ENCODE data around the gene ZNF774. TPM values are rescaled to one million over a fixed set of nuclear protein-coding genes. Genes with fewer than 3 reads are reported as not detected.

ZNF774 gene
- total RNA-seq, 2 experiments from 2014 or later = 1.5 to 2.0 TPM

GRCh38 chr15:90320885-90321278, 31.2 kb upstream of the ZNF774 start:
- intact Hi-C loops (cut with DNase I, micrococcal nuclease) = loop anchor here (1.0 to 5.0 kb wide), 6 partner anchors 161 to 566 kb away; no protein-coding TSS in a partner anchor
- Mint-ChIP-seq H3K9me3 (ENCODE audit: low read depth) (no peaks in the 10 kb centered on the region), H3K4me1 (peaks cover 6% of the 10 kb centered on the region), H3K36me3 (ENCODE audit: low read depth) (no peaks in the 10 kb centered on the region), H3K27me3 (no peaks in the 10 kb centered on the region), H3K27ac (no peak overlapping the region), H3K4me3 (no peak overlapping the region)
- no peak for ATAC-seq
- POLR2A ChIA-PET = no interaction called here
- CTCF ChIA-PET = interaction anchor here (0.6 to 7.7 kb wide), 54 partner anchors 10 to 1639 kb away, joined by 3 to 114 read pairs (median 5); partner anchors contain the start of gene UNC45A
- no peak for DNase-seq

- Mint-ChIP-seq H3K9me3 (ENCODE audit: low read depth) (no peaks in the 10 kb centered on the region), H3K4me3 (no peak overlapping the region), H3K27me3 (no peaks in the 10 kb centered on the region), H3K36me3 (ENCODE audit: low read depth) (no peaks in the 10 kb centered on the region), H3K4me1 (peaks cover 6% of the 10 kb centered on the region), H3K27ac (no peak overlapping the region)
- intact Hi-C loops (cut with DNase I, micrococcal nuclease) = loop anchor here (5.0 kb wide), 2 partner anchors 300 to 305 kb away; no protein-coding TSS in a partner anchor
- ChIA-PET CTCF (interaction anchor here (0.7 kb wide), 1 partner anchor 102 kb away, joined by 3 read pairs; no protein-coding TSS in a partner anchor), POLR2A (no interaction called here)
- ATAC-seq (no peak), DNase-seq (no peak)
Measured at GRCh38 chr15:90322538-90322937, 29.5 kb upstream of the ZNF774 start.

- H3K4me1 Mint-ChIP-seq = no peaks in the 10 kb centered on the region
- DNase-seq = no peak
- H3K9me3 Mint-ChIP-seq (ENCODE audit: low read depth) = no peaks in the 10 kb centered on the region
- H3K27me3 Mint-ChIP-seq = no peaks in the 10 kb centered on the region
- no peak for ATAC-seq
- no peak overlapping the region for H3K4me3 Mint-ChIP-seq
- H3K27ac Mint-ChIP-seq = no peak overlapping the region
- ChIA-PET CTCF (interaction anchor here (0.6 to 0.7 kb wide), 3 partner anchors 13 to 306 kb away, joined by 3 read pairs; no protein-coding TSS in a partner anchor), POLR2A (interaction anchor here (0.6 kb wide), 1 partner anchor 165 kb away, joined by 8 read pairs; no protein-coding TSS in a partner anchor)
- intact Hi-C loops (cut with DNase I, micrococcal nuclease) = no loop called here
- no peaks in the 10 kb centered on the region for H3K36me3 Mint-ChIP-seq (ENCODE audit: low read depth)
Measured at GRCh38 chr15:90325726-90326125, 26.4 kb upstream of the ZNF774 start.

GRCh38 chr15:90326441-90326840, 25.6 kb upstream of the ZNF774 start:
- H3K36me3 Mint-ChIP-seq (ENCODE audit: low read depth) = no peaks in the 10 kb centered on the region
- ChIA-PET POLR2A (no interaction called here), CTCF (interaction anchor here (0.6 kb wide), 3 partner anchors 44 to 172 kb away, joined by 3 to 4 read pairs (median 3); no protein-coding TSS in a partner anchor)
- no peaks in the 10 kb centered on the region for H3K9me3 Mint-ChIP-seq (ENCODE audit: low read depth)
- no peaks in the 10 kb centered on the region for H3K27me3 Mint-ChIP-seq
- intact Hi-C loops (cut with DNase I, micrococcal nuclease) = no loop called here
- no peak overlapping the region for H3K27ac Mint-ChIP-seq
- H3K4me3 Mint-ChIP-seq = no peak overlapping the region
- DNase-seq = no peak
- H3K4me1 Mint-ChIP-seq = no peaks in the 10 kb centered on the region
- no peak for ATAC-seq

GRCh38 chr15:90327311-90327710, 24.8 kb upstream of the ZNF774 start:
- ATAC-seq (no peak), DNase-seq (no peak)
- no peaks in the 10 kb centered on the region for H3K9me3 Mint-ChIP-seq (ENCODE audit: low read depth)
- H3K27me3 Mint-ChIP-seq = no peaks in the 10 kb centered on the region
- H3K4me1 Mint-ChIP-seq = no peaks in the 10 kb centered on the region
- ChIA-PET POLR2A (no interaction called here), CTCF (no interaction called here)
- H3K4me3 Mint-ChIP-seq = no peak overlapping the region
- intact Hi-C loops (cut with DNase I, micrococcal nuclease) = no loop called here
- H3K27ac Mint-ChIP-seq = no peak overlapping the region
- no peaks in the 10 kb centered on the region for H3K36me3 Mint-ChIP-seq (ENCODE audit: low read depth)

- Mint-ChIP-seq H3K4me1 (peaks cover 9% of the 10 kb centered on the region), H3K4me3 (no peak overlapping the region), H3K36me3 (ENCODE audit: low read depth) (no peaks in the 10 kb centered on the region), H3K27me3 (no peaks in the 10 kb centered on the region), H3K9me3 (ENCODE audit: low read depth) (no peaks in the 10 kb centered on the region), H3K27ac (no peak overlapping the region)
- ChIA-PET POLR2A (no interaction called here), CTCF (interaction anchor here (0.7 to 1.7 kb wide), 3 partner anchors 14 to 124 kb away, joined by 4 to 6 read pairs (median 4); no protein-coding TSS in a partner anchor)
- intact Hi-C loops (cut with DNase I, micrococcal nuclease) = no loop called here
- ATAC-seq (no peak), DNase-seq (no peak)
Measured at GRCh38 chr15:90334304-90334731, 17.8 kb upstream of the ZNF774 start.

GRCh38 chr15:90336705-90337141, 15.4 kb upstream of the ZNF774 start:
- H3K4me3 Mint-ChIP-seq = no peak overlapping the region
- intact Hi-C loops (cut with DNase I, micrococcal nuclease) = no loop called here
- no peaks in the 10 kb centered on the region for H3K27me3 Mint-ChIP-seq
- ChIA-PET CTCF (interaction anchor here (0.7 to 2.5 kb wide), 6 partner anchors 8 to 549 kb away, joined by 3 to 21 read pairs (median 3); partner anchors contain the start of gene ZNF774), POLR2A (interaction anchor here (0.6 to 1.1 kb wide), 2 partner anchors 9 to 138 kb away, joined by 3 read pairs; no protein-coding TSS in a partner anchor)
- H3K36me3 Mint-ChIP-seq (ENCODE audit: low read depth) = no peaks in the 10 kb centered on the region
- peak; percentile 22 for DNase-seq
- H3K4me1 Mint-ChIP-seq = peaks cover 9% of the 10 kb centered on the region
- H3K27ac Mint-ChIP-seq = no peak overlapping the region
- ATAC-seq = peak; percentile 74
- no peaks in the 10 kb centered on the region for H3K9me3 Mint-ChIP-seq (ENCODE audit: low read depth)

- H3K27ac Mint-ChIP-seq = no peak overlapping the region
- H3K36me3 Mint-ChIP-seq (ENCODE audit: low read depth) = no peaks in the 10 kb centered on the region
- intact Hi-C loops (cut with DNase I, micrococcal nuclease) = no loop called here
- POLR2A ChIA-PET = interaction anchor here (0.6 to 1.1 kb wide), 3 partner anchors 8 to 137 kb away, joined by 3 read pairs; no protein-coding TSS in a partner anchor
- H3K9me3 Mint-ChIP-seq (ENCODE audit: low read depth) = no peaks in the 10 kb centered on the region
- ATAC-seq = peak; percentile 55
- DNase-seq = no peak
- CTCF ChIA-PET = interaction anchor here (0.5 to 2.5 kb wide), 7 partner anchors 15 to 548 kb away, joined by 3 to 21 read pairs (median 3); partner anchors contain the start of gene ZNF774
- no peak overlapping the region for H3K4me3 Mint-ChIP-seq
- H3K4me1 Mint-ChIP-seq = peaks cover 9% of the 10 kb centered on the region
- H3K27me3 Mint-ChIP-seq = no peaks in the 10 kb centered on the region
Measured at GRCh38 chr15:90337256-90337655, 14.8 kb upstream of the ZNF774 start.

GRCh38 chr15:90338532-90338931, 13.6 kb upstream of the ZNF774 start:
- H3K27me3 Mint-ChIP-seq = no peaks in the 10 kb centered on the region
- CTCF ChIA-PET = interaction anchor here (1.1 kb wide), 1 partner anchor 18 kb away, joined by 3 read pairs; no protein-coding TSS in a partner anchor
- POLR2A ChIA-PET = no interaction called here
- H3K4me3 Mint-ChIP-seq = no peak overlapping the region
- DNase-seq = no peak
- no peak overlapping the region for H3K27ac Mint-ChIP-seq
- peaks cover 19% of the 10 kb centered on the region for H3K4me1 Mint-ChIP-seq
- intact Hi-C loops (cut with DNase I, micrococcal nuclease) = no loop called here
- H3K36me3 Mint-ChIP-seq (ENCODE audit: low read depth) = no peaks in the 10 kb centered on the region
- H3K9me3 Mint-ChIP-seq (ENCODE audit: low read depth) = no peaks in the 10 kb centered on the region
- ATAC-seq = no peak

- Mint-ChIP-seq H3K36me3 (ENCODE audit: low read depth) (no peaks in the 10 kb centered on the region), H3K4me1 (peaks cover 20% of the 10 kb centered on the region), H3K4me3 (no peak overlapping the region), H3K27ac (no peak overlapping the region), H3K9me3 (ENCODE audit: low read depth) (no peaks in the 10 kb centered on the region), H3K27me3 (no peaks in the 10 kb centered on the region)
- intact Hi-C loops (cut with DNase I, micrococcal nuclease) = no loop called here
- ATAC-seq (no peak), DNase-seq (no peak)
- CTCF ChIA-PET = interaction anchor here (2.0 kb wide), 1 partner anchor 142 kb away, joined by 6 read pairs; no protein-coding TSS in a partner anchor
- POLR2A ChIA-PET = no interaction called here
Measured at GRCh38 chr15:90340345-90340744, 11.7 kb upstream of the ZNF774 start.

GRCh38 chr15:90343302-90343790, 8.7 kb upstream of the ZNF774 start:
- intact Hi-C loops (cut with DNase I, micrococcal nuclease) = no loop called here
- H3K4me1 Mint-ChIP-seq = peaks cover 12% of the 10 kb centered on the region
- H3K9me3 Mint-ChIP-seq (ENCODE audit: low read depth) = no peaks in the 10 kb centered on the region
- no peak overlapping the region for H3K4me3 Mint-ChIP-seq
- ATAC-seq (peak; percentile 39), DNase-seq (no peak)
- H3K27ac Mint-ChIP-seq = no peak overlapping the region
- no peaks in the 10 kb centered on the region for H3K36me3 Mint-ChIP-seq (ENCODE audit: low read depth)
- H3K27me3 Mint-ChIP-seq = no peaks in the 10 kb centered on the region
- ChIA-PET POLR2A (no interaction called here), CTCF (interaction anchor here (1.1 to 2.7 kb wide), 4 partner anchors 14 to 139 kb away, joined by 3 to 13 read pairs (median 3); no protein-coding TSS in a partner anchor)

GRCh38 chr15:90344662-90345061, 7.4 kb upstream of the ZNF774 start:
- Mint-ChIP-seq H3K27me3 (no peaks in the 10 kb centered on the region), H3K9me3 (ENCODE audit: low read depth) (no peaks in the 10 kb centered on the region), H3K4me1 (peaks cover 12% of the 10 kb centered on the region), H3K27ac (no peak overlapping the region), H3K36me3 (ENCODE audit: low read depth) (no peaks in the 10 kb centered on the region), H3K4me3 (no peak overlapping the region)
- ChIA-PET POLR2A (no interaction called here), CTCF (interaction anchor here (0.7 to 2.7 kb wide), 4 partner anchors 8 to 306 kb away, joined by 3 to 13 read pairs (median 4); no protein-coding TSS in a partner anchor)
- ATAC-seq (no peak), DNase-seq (no peak)
- intact Hi-C loops (cut with DNase I, micrococcal nuclease) = no loop called here

Measured in activated CD4-positive, alpha-beta T cell treated with anti-CD3 and anti-CD28 coated beads for 36 hours (primary cell).